HG03354 (cell line): ENCODE results near the gene ASB7.
"Not testable (repeated sequence)": the region's sequence is repeated elsewhere in the genome, so short reads cannot be mapped to it uniquely, and the experiment has no call there.

Experiments used
- ATAC-seq: cut with Tn5 transposase; IDR thresholded peaks from one replicate; pipeline ENCODE4 v1.9.1; 2021; ENCODE audit warnings: mild to moderate bottlenecking; ENCODE audit not compliant: unreplicated experiment, poor library complexity, severe bottlenecking

Gene ASB7

GRCh38 chr15:100672959-100673358 is 70.6 kb downstream of the ASB7 start:
- no peak for ATAC-seq

- ATAC-seq, result not testable (repeated sequence)
These were observed 76.8 kb downstream of the ASB7 start for GRCh38 chr15:100679151-100679550.

GRCh38 chr15:100680726-100681125 is 78.3 kb downstream of the ASB7 start:
- ATAC-seq, result no peak

- no peak for ATAC-seq
These were observed 79.0 kb downstream of the ASB7 start for GRCh38 chr15:100681335-100681746.

- ATAC-seq, result no peak
These were observed 80.1 kb downstream of the ASB7 start for GRCh38 chr15:100682468-100682867.

- ATAC-seq, result no peak
These were observed 81.0 kb downstream of the ASB7 start for GRCh38 chr15:100683434-100683833.

- no peak for ATAC-seq
These were observed 82.2 kb downstream of the ASB7 start for GRCh38 chr15:100684591-100684990.

- no peak for ATAC-seq
These were observed 83.8 kb downstream of the ASB7 start for GRCh38 chr15:100686021-100686724.

GRCh38 chr15:100686725-100687473 is 84.5 kb downstream of the ASB7 start:
- ATAC-seq, result no peak

GRCh38 chr15:100687582-100688141 is 85.3 kb downstream of the ASB7 start:
- ATAC-seq, result no peak

- ATAC-seq, result no peak
These were observed 86.2 kb downstream of the ASB7 start for GRCh38 chr15:100688549-100689120.

GRCh38 chr15:100689131-100689899 is 86.9 kb downstream of the ASB7 start:
- no peak for ATAC-seq

GRCh38 chr15:100690032-100690794 is 87.8 kb downstream of the ASB7 start:
- ATAC-seq, result no peak

- ATAC-seq, result no peak
These were observed 88.4 kb downstream of the ASB7 start for GRCh38 chr15:100690795-100691158.

GRCh38 chr15:100691321-100691720 is 88.9 kb downstream of the ASB7 start:
- no peak for ATAC-seq

GRCh38 chr15:100692246-100692645 is 89.9 kb downstream of the ASB7 start:
- ATAC-seq, result no peak

- ATAC-seq, result no peak
These were observed 90.3 kb downstream of the ASB7 start for GRCh38 chr15:100692671-100693070.

- ATAC-seq, result no peak
These were observed 91.1 kb downstream of the ASB7 start for GRCh38 chr15:100693451-100693850.

GRCh38 chr15:100694381-100695021 is 92.1 kb downstream of the ASB7 start:
- ATAC-seq, result no peak
